GM19025 (cell line): ENCODE measurements around the gene FAM83E.
A peak's percentile ranks its signal among the peaks of the same experiment; 100 is the strongest.
"Not testable (repeated sequence)": the region's sequence is repeated elsewhere in the genome, so short reads cannot be mapped to it uniquely, and the experiment has no call there.

Experiments used
- ATAC-seq: cut with Tn5 transposase; IDR thresholded peaks from one replicate; pipeline ENCODE4 v1.9.1; 2021; ENCODE audit warnings: mild to moderate bottlenecking, low read depth, moderate library complexity; ENCODE audit not compliant: unreplicated experiment

The FAM83E gene

GRCh38 chr19:48642862-48643261 is 28.0 kb upstream of the FAM83E start:
- ATAC-seq: no peak

- ATAC-seq: no peak
Observed at GRCh38 chr19:48641850-48642249, 27.0 kb upstream of the FAM83E start.

GRCh38 chr19:48639483-48640375 is 24.9 kb upstream of the FAM83E start:
- ATAC-seq: no peak

DNA sequence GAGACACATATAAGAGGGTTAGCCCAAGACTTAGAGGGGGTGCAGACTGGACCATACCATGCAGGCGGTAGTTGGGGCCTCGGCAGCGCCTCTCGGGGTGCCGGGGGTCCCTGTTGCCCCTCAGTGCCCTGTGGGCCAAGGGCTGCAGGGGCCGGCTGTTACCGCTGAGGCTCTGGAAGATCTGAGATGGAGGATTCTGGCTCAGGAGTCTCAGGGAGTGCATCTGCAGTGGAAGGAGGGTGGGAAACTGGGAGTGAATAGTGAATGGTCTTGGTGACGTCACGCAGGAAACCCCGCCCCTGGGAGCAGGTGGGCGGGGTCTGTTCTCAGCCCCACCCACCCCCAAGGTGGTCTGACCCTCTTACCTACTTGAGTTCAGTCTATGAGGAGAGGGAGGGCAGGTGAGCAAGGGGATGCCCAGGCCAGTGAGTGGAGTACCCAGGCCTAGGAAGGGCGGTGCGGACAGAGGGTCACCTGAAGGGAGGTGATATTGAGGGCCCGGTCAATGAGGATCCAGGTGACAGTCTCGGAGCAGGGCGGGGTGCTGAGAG is 24.0 kb upstream of the FAM83E start:
- no peak for ATAC-seq

DNA sequence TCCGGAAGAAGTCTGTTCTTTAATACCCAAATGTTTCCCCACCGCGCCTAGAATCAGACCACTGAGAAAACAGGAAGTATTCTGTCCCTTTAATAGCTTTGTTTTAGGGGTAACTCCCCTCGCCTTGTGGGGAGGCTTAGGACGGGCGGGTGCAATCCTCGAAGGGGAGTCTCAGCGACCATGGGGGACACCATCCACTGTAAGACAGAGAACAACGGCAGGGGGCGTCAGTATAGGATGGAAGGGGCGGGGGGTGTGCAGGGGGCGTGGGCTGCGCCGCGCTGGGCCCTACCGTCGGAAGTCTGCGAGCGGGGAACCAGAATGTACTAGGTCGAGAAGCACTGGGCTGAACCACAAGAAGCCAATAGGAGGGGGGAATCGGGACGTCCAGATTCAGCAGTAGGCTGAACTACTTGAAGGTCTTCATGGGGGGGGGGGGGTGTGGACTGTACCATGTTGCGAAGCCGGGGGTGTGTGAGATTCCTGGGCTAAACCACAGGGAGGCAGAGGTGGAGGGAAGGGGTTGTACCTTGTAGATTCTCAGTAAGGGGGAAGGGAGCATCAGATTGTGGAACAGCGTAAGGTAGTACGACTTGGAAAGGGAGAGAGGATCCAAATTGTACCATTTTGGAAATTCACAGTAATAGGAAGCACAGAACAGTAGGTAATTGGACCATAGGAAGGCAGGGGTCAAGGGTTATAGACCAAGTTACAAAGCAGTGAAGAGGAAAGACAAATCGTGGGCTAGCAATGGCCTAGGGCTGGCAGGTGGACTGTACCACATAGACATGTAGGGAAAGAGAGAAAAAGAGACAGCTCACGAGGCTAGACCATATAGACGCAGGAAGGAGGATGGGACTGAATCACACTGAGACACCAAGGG is 23.3 kb upstream of the FAM83E start:
- no peak for ATAC-seq

GRCh38 chr19:48637449-48637947 is 22.6 kb upstream of the FAM83E start:
- ATAC-seq: peak; percentile 74

- no peak for ATAC-seq
Observed at GRCh38 chr19:48636859-48637448, 22.1 kb upstream of the FAM83E start, which contains the start of gene DBP. Gene DBP, minus strand, starts transcription at chr19:48637379. Its CDS starts 385 bp downstream, at chr19:48636994.

- no peak for ATAC-seq
Observed at GRCh38 chr19:48635966-48636858, 21.3 kb upstream of the FAM83E start.

DNA sequence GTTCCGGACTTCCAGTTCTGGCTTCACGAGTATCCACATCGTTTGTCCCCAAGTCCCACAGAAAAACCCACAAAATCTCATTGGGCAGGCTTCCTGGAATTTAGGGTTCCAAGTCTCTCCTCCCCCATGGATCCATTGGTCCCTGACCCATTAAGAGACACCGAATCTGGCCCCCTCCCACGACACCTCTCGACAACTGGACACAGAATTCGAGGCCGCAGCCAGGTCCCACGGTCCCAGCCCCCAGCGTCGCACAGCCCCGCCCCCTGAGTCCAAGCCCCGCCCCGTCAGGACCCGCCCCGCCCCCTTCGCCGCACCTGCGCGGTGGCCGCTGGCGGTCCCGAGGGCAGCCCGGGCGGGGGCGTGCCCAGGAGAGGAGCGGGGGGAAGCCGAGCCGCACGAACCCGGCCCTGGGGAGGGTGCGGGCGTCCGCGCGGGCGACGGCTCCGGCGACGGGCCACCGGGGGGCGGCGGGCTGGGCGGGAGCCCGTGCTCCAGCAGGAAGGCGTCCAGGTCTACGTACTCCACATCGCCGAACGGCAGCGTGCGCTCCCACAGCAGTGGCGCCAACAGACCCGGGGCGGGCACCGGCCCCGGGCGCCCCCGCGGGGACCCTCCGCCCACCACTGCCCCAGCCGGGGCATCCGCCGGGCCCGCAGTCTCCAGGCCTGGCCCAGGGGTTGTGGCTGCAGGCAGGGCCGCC is 20.5 kb upstream of the FAM83E start:
- ATAC-seq: no peak

- peak; percentile 29 for ATAC-seq
Observed at GRCh38 chr19:48634424-48635262, 19.8 kb upstream of the FAM83E start.

- no peak for ATAC-seq
Observed at GRCh38 chr19:48634036-48634342, 19.1 kb upstream of the FAM83E start.

DNA sequence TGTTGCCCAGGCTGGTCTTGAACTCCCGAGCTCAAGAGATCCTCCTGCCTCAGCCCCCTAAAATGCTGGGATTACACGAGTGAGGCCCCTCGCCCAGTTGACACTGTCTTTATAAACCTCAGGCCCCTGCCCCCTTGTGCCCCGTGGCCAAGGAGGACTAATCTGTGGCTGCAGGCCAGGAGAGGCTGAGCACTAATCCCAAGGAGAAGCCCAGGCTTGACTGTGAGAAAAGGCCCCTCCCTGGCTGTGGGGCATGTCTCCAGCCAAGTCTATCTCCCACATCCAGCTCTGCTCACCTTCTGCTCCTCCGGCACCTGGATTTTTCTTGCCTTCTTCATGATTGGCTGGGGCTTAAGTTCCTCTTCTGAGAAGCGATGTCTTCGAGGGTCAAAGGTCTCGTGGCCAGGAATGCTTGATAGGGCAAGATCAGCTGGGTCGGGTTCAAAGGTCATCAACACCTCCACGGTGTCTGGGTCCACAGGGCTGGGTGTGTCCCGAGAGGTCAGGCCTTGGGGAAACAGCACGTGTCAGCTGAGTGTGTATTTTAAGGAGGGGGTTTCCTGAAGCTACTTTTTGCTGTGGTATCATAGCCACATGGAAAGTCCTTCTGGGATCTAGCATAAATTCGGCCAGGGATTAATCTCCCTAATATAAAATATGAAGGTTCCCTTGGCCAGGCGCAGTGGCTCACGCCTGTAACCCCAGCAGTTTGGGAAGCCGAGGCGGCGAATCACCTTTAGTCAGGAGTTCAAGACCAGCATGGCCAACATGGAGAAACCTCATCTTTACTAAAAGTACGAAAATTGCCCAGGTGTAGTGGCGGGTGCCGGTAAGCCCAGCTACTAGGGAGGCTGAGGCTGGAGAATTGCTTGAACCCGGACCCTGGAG is 18.5 kb upstream of the FAM83E start:
- ATAC-seq: no peak

DNA sequence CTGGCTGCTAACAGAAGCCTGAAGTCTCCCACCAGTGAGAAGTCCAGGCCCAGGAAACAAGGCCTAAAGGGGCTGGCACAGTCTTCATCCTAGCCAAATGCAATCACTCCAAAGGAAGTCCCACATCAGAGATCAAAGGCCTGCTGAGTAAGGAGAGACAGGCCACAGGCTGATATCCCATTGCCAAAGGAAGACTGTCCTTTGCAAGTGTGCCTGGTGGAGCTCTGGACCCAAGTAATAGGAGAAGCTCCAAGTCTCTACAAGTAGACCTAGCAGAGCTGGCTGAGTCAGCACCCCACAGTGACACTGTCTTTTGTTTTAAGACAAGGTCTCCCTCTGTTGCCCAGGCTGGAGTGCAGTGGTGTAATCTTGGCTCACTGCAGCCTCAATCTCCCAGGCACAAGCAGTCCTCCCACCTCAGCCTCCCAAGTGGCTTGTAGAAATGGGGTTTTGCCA is 17.8 kb upstream of the FAM83E start:
- ATAC-seq: no peak

- ATAC-seq: not testable (repeated sequence)
Observed at GRCh38 chr19:48632286-48632685, 17.4 kb upstream of the FAM83E start.

DNA sequence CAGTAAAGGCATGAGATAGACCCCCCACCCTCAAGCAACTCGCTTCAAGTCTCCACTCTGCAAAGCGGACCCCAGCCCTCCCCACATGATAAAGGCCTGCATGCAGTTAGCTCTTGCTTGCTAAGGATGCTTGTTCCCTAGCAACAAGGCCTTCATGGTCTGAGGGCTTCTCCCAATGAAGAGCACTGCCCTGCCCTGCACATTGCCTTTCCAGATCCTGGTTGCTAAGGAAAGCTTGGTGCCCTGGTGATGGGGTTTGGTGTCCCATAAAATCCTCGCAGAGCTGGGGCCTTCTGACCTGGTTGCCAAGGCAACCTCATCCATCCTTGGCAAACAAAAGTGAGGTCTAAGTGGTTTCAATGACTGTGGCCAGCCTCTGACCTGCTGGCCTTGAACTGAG is 16.3 kb upstream of the FAM83E start:
- ATAC-seq: no peak

DNA sequence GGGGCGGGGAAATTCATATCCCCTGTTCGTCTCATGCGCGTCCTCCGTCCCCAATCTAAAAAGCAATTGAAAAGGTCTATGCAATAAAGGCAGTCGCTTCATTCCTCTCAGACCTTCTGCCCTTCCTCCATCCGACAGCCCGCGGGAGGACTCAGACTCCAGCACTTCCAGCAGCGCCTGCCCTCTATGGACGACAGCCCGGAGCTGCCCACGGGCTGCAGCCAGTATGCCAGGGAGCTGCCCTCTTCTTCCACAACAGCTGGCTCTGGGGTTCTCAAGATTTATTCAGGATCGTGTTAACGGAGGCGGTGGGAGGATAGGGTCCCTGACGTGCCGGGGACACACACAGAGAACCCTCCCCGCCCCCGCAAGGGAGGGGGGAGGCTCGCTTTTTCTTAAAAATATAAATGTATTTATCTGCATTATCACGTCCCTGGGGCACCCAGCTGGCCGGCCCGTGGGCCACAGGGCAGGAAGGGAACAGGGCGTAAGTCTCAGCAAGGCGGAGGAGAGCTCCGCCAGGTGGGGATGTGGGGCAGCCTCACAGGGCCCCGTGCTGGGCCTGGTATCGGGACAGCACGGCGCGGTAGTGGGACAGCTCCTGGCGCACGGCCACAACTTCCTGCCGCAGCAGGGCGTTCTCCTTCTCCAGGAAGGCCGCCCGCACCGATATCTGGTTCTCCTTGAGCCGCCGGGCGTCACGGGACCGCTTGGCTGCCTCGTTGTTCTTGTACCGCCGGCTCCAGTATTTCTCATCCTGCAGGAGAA is 15.6 kb upstream of the FAM83E start:
- no peak for ATAC-seq
